DMS53 treated with DMSO at 0.1 percent for 48 hours (cell line): ENCODE measurements around the gene ZNF394.

ENCODE experiments used
- DNase-seq: peaks from one replicate; lab custom pipeline; 2025; ENCODE audit not compliant: unreplicated experiment; lab: John Stamatoyannopoulos, UW

Gene ZNF394

DNA sequence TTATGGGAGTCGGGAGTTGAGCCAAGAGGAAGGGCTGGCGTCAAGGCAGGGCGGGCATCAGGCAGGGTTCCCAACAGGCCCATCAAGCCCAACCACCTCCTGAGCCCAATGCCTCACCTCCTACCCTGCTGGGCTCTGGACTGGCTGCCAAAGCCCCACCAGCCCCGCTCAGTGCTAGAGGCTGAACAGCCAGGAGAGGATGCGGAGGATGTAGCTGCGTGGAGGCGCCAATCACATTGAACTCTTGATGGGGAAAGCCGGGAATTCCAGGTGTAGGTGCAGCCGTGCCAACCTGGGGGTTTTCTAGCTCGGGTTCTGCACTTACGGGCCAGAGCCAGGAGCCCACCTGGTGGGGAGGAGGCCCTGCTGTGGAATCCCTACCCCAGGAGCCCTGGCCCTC is 47.0 kb downstream of the ZNF394 start:
- DNase-seq = no peak

GRCh38 chr7:99452541-99452940 is 47.5 kb downstream of the ZNF394 start:
- no peak for DNase-seq

DNA sequence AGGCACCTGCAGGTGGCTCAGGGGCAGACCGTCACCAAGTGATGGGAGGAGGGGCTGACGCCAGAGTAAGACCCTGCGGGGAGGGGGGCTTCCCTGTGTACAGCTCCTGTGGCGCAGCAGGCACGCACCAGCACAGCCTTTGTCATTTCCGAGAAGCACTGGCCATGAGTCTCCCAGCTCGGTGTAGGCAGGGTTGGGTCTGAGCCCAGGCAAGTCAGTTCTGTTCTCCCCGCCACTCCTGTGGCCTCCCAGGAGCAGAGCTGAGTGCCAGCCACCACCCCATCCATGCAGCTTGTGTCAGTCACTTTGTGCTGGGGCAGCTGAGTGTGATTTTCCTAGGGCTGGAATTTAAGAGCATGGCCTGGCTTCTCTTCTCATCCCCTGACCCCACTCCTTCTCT is 48.1 kb downstream of the ZNF394 start:
- DNase-seq = no peak

DNA sequence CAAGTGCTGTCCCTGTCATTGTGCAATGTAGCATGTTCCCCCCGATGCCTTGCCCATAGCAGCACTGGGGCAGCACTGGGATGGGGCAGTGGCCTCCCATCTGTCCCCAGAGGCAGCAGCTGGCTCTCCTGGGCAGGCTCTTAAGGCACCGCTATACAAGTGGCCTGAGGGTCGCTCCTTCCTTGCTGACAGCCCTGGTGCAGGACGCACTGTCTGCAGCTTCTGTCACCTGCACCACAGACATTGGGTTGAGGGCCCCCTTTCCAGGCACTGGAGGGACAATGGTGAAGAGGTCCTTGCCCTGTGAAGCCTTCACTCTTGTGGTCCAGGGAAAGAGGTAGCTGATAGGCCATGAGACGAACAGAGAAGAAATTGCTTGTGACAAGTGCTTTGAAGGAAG is 50.8 kb downstream of the ZNF394 start:
- DNase-seq = no peak

- no peak for DNase-seq
Observed at GRCh38 chr7:99448855-99449254, 51.2 kb downstream of the ZNF394 start.

DNA sequence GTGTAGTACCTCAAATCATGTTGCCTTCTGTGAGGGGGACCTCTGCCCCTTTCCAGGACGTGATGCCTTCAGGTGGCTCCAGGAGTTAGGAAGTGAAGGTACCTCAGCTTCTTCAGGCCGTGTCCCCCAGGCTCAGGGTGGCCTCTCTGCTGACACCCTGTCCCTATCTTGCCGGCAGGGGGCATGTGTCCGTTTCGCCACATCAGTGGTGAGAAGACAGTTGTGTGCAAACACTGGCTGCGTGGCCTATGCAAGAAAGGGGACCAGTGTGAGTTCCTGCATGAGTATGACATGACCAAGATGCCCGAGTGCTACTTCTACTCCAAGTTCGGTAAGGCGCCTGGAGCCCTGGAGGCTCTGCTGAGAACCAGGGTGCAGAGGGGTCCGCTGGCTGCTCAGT is 52.1 kb downstream of the ZNF394 start:
- DNase-seq = no peak

- DNase-seq = no peak
Observed at GRCh38 chr7:99446096-99446495, 54.0 kb downstream of the ZNF394 start.
